ENCODE measurements around the gene SNPH.

SNPH gene

GRCh38 chr20:1304710-1305515, 38.8 kb downstream of the SNPH start:
- no peak overlapping the region for H3K27ac ChIP-seq
- TF ChIP-seq, protein P1, sequence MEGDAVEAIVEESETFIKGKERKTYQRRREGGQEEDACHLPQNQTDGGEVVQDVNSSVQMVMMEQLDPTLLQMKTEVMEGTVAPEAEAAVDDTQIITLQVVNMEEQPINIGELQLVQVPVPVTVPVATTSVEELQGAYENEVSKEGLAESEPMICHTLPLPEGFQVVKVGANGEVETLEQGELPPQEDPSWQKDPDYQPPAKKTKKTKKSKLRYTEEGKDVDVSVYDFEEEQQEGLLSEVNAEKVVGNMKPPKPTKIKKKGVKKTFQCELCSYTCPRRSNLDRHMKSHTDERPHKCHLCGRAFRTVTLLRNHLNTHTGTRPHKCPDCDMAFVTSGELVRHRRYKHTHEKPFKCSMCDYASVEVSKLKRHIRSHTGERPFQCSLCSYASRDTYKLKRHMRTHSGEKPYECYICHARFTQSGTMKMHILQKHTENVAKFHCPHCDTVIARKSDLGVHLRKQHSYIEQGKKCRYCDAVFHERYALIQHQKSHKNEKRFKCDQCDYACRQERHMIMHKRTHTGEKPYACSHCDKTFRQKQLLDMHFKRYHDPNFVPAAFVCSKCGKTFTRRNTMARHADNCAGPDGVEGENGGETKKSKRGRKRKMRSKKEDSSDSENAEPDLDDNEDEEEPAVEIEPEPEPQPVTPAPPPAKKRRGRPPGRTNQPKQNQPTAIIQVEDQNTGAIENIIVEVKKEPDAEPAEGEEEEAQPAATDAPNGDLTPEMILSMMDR (conservative IDR thresholded peaks at IDR 0.05): no peak

GRCh38 chr20:1305712-1306111, 39.6 kb downstream of the SNPH start:
- TF ChIP-seq, protein P1 (conservative IDR thresholded peaks at IDR 0.05): no peak

GRCh38 chr20:1306316-1307135, 40.4 kb downstream of the SNPH start:
- TF ChIP-seq, protein P1 (conservative IDR thresholded peaks at IDR 0.05): no peak

More at GRCh38 chr20:1305712-1306111, 39.6 kb downstream of the SNPH start:
- no peak overlapping the region for H3K27ac ChIP-seq

GRCh38 chr20:1307171-1307570, 41.1 kb downstream of the SNPH start:
- H3K27ac ChIP-seq: no peak overlapping the region
- TF ChIP-seq, protein P1 (conservative IDR thresholded peaks at IDR 0.05): no peak

More at GRCh38 chr20:1306316-1307135, 40.4 kb downstream of the SNPH start:
- no peak overlapping the region for H3K27ac ChIP-seq

GRCh38 chr20:1307571-1307971, 41.5 kb downstream of the SNPH start:
- H3K27ac ChIP-seq: no peak overlapping the region
- TF ChIP-seq, protein P1 (conservative IDR thresholded peaks at IDR 0.05): no peak

DNA sequence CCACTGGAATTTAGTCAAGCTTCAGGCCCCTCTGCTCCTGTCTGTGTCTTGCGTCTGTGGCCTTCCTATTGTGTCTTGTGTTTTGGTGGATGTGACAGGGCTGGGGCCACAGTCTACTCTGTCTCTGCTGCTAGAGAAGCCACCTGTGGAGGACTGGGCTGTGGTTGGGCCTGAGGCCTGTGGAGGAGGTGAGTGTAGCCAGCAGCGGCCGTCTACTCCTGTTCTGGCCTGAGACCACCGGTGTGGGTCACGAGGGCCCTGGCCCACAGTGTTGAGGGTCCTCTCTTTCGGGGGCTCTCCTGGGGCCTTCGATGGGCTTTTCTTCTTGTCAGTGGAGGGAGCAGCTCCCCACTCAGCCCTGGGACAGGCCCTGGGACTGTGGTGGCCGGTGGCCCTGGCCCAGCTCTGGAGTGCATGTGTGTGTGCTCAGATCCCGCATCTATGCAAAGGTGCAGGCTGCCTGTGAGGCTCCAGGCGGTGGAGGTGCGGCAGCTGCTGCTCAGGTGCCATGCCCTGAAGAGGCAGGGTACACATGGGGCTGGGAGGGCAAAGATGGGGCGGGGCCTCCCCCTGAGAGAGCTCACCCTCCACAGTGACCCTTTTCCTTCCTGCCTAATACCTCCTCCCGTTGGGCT, 42.1 kb downstream of the SNPH start:
- TF ChIP-seq, protein P1 (conservative IDR thresholded peaks at IDR 0.05): no peak

DNA sequence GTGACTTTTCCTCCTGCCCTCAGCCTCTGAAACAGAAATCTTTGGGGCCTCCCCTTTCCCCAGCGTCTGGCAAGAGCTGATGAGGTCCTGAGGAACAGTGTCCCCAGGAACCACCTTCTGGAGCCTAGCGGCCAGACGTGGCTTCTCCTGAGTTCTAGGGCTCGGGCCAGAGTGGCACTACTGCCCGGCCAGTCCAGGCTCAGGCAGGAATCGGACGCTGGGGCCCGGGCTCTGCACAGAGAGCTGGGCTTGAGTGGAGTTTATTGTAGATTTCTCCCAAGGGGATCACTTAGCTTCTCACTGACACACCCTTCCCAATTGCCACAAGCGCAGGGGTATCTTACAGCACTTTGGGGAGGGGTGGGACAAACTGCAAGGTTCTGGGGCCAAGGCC, 42.6 kb downstream of the SNPH start:
- TF ChIP-seq, protein P1 (conservative IDR thresholded peaks at IDR 0.05): no peak
- H3K27ac ChIP-seq: no peak overlapping the region

More for the DNA sequence above, 42.1 kb downstream of the SNPH start:
- H3K27ac ChIP-seq: no peak overlapping the region
